Epithelial cell of proximal tubule (primary cell): Measurements from ENCODE around the gene FLT3. TPM values are rescaled to one million over a fixed set of nuclear protein-coding genes. Genes with fewer than 3 reads are reported as not detected.

Source experiments
- DNase-seq: peaks from one replicate; pipeline ENCODE4 v3.0.0-alpha.2; 2011; ENCODE audit warnings: low read depth
- H3K4me3 ChIP-seq: 2 replicates; pipeline ENCODE4 v1.5.1; 2011; ENCODE audit warnings: low read depth, mild to moderate bottlenecking, low read length
- total RNA-seq: library from RNA; depleted of rRNA; stranded (reverse); fragments of >200 nt; gene quantifications from 2 replicates; pipeline ENCODE4 v1.2.3, GENCODE V29; 2015
- TF ChIP-seq, protein P1 (sequence below): conservative IDR thresholded peaks from 2 replicates; pipeline ENCODE4 v1.5.1; 2012; ENCODE audit warnings: low read depth, mild to moderate bottlenecking, low read length

FLT3 gene
- total RNA-seq, 1 donor from 2014 or later: 0.58 TPM

DNA sequence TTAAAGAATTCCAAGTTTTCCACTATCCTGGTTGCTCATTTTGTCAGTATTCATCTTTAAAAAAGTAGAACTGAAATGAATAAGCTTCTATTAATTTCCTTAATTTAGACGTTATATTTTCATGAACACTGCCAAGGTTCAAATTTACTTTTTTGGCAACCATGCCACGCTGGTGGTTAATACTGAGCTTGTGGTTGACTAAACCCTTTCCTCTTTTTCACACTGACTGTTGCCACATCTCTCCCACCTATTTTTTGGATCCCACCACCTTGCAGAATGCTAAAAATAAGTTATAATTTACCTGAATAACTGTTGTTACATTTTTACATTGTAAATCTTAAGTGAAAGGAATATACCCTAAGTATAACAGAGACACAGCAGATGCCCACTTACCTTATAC lies 45.0 kb downstream of the FLT3 start:
- no peak overlapping the region for H3K4me3 ChIP-seq
- TF ChIP-seq, protein P1, sequence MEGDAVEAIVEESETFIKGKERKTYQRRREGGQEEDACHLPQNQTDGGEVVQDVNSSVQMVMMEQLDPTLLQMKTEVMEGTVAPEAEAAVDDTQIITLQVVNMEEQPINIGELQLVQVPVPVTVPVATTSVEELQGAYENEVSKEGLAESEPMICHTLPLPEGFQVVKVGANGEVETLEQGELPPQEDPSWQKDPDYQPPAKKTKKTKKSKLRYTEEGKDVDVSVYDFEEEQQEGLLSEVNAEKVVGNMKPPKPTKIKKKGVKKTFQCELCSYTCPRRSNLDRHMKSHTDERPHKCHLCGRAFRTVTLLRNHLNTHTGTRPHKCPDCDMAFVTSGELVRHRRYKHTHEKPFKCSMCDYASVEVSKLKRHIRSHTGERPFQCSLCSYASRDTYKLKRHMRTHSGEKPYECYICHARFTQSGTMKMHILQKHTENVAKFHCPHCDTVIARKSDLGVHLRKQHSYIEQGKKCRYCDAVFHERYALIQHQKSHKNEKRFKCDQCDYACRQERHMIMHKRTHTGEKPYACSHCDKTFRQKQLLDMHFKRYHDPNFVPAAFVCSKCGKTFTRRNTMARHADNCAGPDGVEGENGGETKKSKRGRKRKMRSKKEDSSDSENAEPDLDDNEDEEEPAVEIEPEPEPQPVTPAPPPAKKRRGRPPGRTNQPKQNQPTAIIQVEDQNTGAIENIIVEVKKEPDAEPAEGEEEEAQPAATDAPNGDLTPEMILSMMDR: no peak
- DNase-seq: no peak

- TF ChIP-seq, protein P1: no peak
- H3K4me3 ChIP-seq: no peak overlapping the region
- DNase-seq: no peak
Measured at GRCh38 chr13:28052945-28053344, 47.4 kb downstream of the FLT3 start.

DNA sequence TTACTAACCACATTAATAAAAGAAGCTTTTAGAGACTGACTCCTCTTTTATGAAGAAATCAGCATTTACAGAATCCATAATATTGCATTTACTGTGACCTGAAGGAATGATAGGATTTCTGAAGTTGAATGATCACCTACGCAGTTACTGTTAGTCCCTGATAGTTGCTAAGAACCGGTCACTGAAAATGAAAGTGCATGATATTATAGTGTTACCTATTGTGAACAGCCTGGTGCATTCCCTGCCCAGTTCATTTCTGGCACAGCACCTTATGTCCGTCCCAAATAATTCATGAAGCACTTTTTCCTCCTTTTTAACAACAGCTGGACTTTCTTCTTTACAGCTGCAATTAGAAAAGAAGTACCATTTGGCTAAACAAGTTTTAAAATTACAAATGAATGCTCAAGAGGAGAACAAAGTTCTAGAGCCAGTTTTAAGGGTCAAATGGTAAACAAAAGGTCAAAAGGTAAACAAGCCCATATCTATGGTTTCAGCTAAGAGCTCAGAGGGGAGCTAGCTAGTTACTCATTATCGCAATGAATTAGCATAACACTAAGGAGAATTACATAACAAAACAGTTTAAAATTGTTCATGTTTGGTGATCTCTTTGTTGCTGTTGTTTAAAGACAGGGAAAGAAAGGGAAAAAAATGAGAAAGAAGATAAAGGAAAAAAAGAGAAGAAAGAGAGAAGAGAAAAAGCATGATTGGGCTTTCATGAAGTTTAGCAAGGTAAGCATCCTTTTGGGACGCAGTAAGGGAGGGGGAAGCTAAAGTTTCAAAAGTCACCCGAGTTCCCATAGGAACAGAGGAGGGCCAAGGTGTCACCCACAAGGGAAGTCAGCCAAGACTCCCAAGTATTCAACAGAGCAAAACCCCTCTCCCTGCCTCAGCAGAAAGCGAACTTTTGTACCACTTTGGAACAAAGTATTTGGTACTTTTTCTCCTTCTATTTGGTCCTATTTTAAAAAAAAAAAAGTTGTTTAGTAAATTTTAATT lies 50.2 kb downstream of the FLT3 start:
- no peak overlapping the region for H3K4me3 ChIP-seq
- TF ChIP-seq, protein P1: no peak
- no peak for DNase-seq

DNA sequence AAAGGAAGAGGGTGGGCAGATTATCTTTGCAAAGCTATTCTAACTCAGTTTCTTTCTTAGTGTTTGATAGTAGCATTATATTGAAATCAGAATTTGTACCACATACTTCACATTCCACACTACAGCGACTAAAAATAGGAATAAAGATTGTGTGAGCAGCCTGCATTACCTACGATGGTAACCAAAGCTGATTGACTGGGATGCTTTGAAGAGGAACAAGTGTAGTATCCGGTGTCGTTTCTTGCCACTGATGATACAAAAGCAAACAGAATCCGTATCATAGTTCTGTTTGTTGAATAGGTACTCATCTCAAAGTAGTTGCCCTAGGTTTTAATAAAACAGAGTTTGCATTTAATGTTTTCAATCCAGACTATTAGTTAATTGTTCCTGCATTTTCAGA lies 51.2 kb downstream of the FLT3 start:
- H3K4me3 ChIP-seq: no peak overlapping the region
- DNase-seq: no peak
- TF ChIP-seq, protein P1: no peak

GRCh38 chr13:28048768-28049167 lies 51.6 kb downstream of the FLT3 start:
- H3K4me3 ChIP-seq: no peak overlapping the region
- no peak for DNase-seq
- TF ChIP-seq, protein P1: no peak

GRCh38 chr13:28047757-28048388 lies 52.5 kb downstream of the FLT3 start:
- DNase-seq: no peak
- no peak overlapping the region for H3K4me3 ChIP-seq
- TF ChIP-seq, protein P1: no peak
